NCI-H2227 (cell line): ENCODE results near the gene EFCAB6.
A peak's percentile ranks its signal among the peaks of the same experiment; 100 is the strongest.

Source experiments
- DNase-seq: peaks from one replicate; lab custom pipeline; 2025; ENCODE audit not compliant: unreplicated experiment; lab: John Stamatoyannopoulos, UW

The EFCAB6 gene

GRCh38 chr22:43831561-43832392 lies 19.7 kb upstream of the EFCAB6 start:
- no peak for DNase-seq

- no peak for DNase-seq
These were observed 18.9 kb upstream of the EFCAB6 start for GRCh38 chr22:43830931-43831560.

- DNase-seq, result peak; percentile 27
These were observed 18.1 kb upstream of the EFCAB6 start for GRCh38 chr22:43829904-43830851.

GRCh38 chr22:43828998-43829782 lies 17.1 kb upstream of the EFCAB6 start:
- no peak for DNase-seq

- DNase-seq, result no peak
These were observed 16.6 kb upstream of the EFCAB6 start for GRCh38 chr22:43828725-43828997.

GRCh38 chr22:43827926-43828724 lies 16.0 kb upstream of the EFCAB6 start:
- peak; percentile 8 for DNase-seq

- no peak for DNase-seq
These were observed 15.1 kb upstream of the EFCAB6 start for GRCh38 chr22:43827003-43827735.

GRCh38 chr22:43826142-43827002 lies 14.3 kb upstream of the EFCAB6 start:
- DNase-seq, result peak; percentile 29

GRCh38 chr22:43825651-43826050 lies 13.5 kb upstream of the EFCAB6 start:
- no peak for DNase-seq

GRCh38 chr22:43824724-43825420 lies 12.8 kb upstream of the EFCAB6 start:
- DNase-seq, result no peak

GRCh38 chr22:43823911-43824665 lies 12.0 kb upstream of the EFCAB6 start:
- no peak for DNase-seq

- DNase-seq, result no peak
These were observed 11.3 kb upstream of the EFCAB6 start for GRCh38 chr22:43823353-43823908.

GRCh38 chr22:43821606-43822425 lies 9.7 kb upstream of the EFCAB6 start:
- DNase-seq, result no peak

GRCh38 chr22:43820651-43821305 lies 8.7 kb upstream of the EFCAB6 start:
- DNase-seq, result peak; percentile 27

- no peak for DNase-seq
These were observed 8.0 kb upstream of the EFCAB6 start for GRCh38 chr22:43819931-43820640.
